ENCODE data around the gene PIGK.

PIGK gene

GRCh38 chr1:77089756-77090155, 129.5 kb downstream of the PIGK start:
- DNase-seq = no peak

- DNase-seq = no peak
Observed at GRCh38 chr1:77085109-77085508, 134.1 kb downstream of the PIGK start.

- no peak for DNase-seq
Observed at GRCh38 chr1:77084457-77084856, 134.8 kb downstream of the PIGK start.

GRCh38 chr1:77081834-77082233, 137.4 kb downstream of the PIGK start:
- no peak for DNase-seq

- no peak for DNase-seq
Observed at GRCh38 chr1:77076759-77077158, 142.5 kb downstream of the PIGK start.

GRCh38 chr1:77068013-77068412, 151.2 kb downstream of the PIGK start:
- DNase-seq = no peak

GRCh38 chr1:77065693-77066342, 153.4 kb downstream of the PIGK start:
- no peak for DNase-seq

- DNase-seq = no peak
Observed at GRCh38 chr1:77064246-77064645, 155.0 kb downstream of the PIGK start.

GRCh38 chr1:77063118-77063517, 156.1 kb downstream of the PIGK start:
- DNase-seq = no peak

GRCh38 chr1:77061162-77061561, 158.1 kb downstream of the PIGK start:
- no peak for DNase-seq

GRCh38 chr1:77060000-77060399, 159.2 kb downstream of the PIGK start:
- DNase-seq = no peak

GRCh38 chr1:77057994-77058585, 161.1 kb downstream of the PIGK start:
- no peak for DNase-seq

GRCh38 chr1:77056525-77056924, 162.7 kb downstream of the PIGK start:
- no peak for DNase-seq

- no peak for DNase-seq
Observed at GRCh38 chr1:77051425-77051824, 167.8 kb downstream of the PIGK start.

- DNase-seq = no peak
Observed at GRCh38 chr1:77048615-77049005, 170.6 kb downstream of the PIGK start.

GRCh38 chr1:77047978-77048614, 171.1 kb downstream of the PIGK start:
- no peak for DNase-seq

- DNase-seq = no peak
Observed at GRCh38 chr1:77047575-77047974, 171.7 kb downstream of the PIGK start.

GRCh38 chr1:77044133-77044849, 174.9 kb downstream of the PIGK start:
- no peak for DNase-seq

GRCh38 chr1:77040826-77041225, 178.4 kb downstream of the PIGK start:
- DNase-seq = no peak

- no peak for DNase-seq
Observed at GRCh38 chr1:77039739-77040138, 179.5 kb downstream of the PIGK start.

- no peak for DNase-seq
Observed at GRCh38 chr1:77039111-77039510, 180.1 kb downstream of the PIGK start.
